ENCODE data around the gene DDX46.
"Not testable (repeated sequence)": the region's sequence is repeated elsewhere in the genome, so short reads cannot be mapped to it uniquely, and the experiment has no call there.

DDX46 gene

GRCh38 chr5:134838361-134838760 lies 79.8 kb downstream of the DDX46 start:
- not testable (repeated sequence) for DNase-seq (ENCODE audit: low read depth in 1 of 2, low spot score in 1 of 2)

GRCh38 chr5:134840811-134841210 lies 82.2 kb downstream of the DDX46 start:
- no peak for DNase-seq (ENCODE audit: low read depth in 1 of 2, low spot score in 1 of 2)

- DNase-seq (ENCODE audit: low read depth in 1 of 2, low spot score in 1 of 2), result no peak
These were observed 85.7 kb downstream of the DDX46 start for GRCh38 chr5:134844252-134844651.

DNA sequence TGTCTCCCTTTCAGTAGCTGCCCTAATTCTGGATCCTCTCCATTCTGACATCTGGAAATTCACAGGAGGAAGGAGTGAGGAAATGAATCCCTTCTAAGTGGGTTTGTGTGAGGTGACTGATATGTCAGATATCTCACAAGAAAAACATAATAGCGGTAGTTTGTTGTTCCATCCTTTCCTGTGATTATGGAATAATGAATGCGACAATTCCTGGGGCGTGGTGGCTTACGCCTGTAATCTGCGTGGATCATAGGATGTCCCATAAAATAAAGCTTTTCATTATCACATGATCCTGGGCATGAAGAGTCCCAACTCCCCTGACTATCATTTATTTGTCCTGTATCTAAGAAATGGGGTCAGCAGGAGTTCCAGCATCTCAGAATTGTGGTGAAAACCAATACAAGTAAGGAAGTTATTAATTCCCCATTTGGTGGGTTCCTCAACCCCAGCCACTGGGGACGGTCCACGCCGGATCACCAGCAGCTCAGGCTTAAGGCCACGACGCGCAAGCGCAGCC lies 86.8 kb downstream of the DDX46 start:
- DNase-seq (ENCODE audit: low read depth in 1 of 2, low spot score in 1 of 2), result no peak

DNA sequence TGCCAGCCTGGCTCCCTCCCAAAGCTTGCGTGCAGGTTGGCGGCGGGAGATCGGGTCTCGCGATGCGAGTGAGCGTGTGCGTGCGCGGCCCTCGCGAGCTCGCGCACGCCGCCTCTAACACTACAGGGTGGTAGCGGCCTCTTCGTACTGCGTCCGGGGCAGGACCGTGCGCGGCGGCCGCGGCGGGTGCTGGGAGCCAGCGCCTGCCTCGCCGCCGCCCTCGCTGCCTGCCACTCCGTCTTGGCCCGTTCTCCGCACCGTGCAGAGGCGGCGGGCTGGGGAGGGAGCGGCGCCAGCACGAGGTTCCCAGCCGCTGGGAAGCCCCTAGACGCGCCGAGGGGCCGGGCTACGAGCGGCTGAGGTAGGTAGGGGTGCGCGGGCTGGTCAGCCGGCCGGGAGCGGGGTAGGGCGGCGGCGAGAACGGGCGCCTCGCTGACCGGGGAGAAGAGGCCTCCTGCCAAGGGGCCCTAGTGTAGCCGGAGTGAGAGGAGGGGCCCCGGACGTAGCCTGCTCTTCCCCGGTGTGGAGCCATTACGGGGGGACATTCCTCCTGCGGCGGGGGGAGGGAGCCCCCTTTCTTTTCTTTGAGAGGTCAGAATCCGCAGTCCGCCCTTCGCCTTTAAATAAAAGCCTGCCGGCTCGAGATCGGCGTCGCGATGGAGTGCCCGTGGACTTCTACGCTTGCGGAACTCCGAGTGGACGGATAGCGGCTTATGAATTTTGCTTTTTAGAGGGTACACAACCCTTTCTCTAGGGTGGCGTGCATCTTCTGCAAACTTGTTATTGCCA lies 87.5 kb downstream of the DDX46 start, which contains the start of gene C5orf24:
TSS of gene C5orf24 (plus strand) at position 117 of the 789 bp plus-strand sequence. CDS start 8,933 bp downstream, outside the sequence.
- DNase-seq (ENCODE audit: low read depth in 1 of 2, low spot score in 1 of 2), result peak; percentile 75 to 88

- peak in 1 of 2 donors; percentile 7 for DNase-seq (ENCODE audit: low read depth in 1 of 2, low spot score in 1 of 2)
These were observed 88.0 kb downstream of the DDX46 start for GRCh38 chr5:134846641-134846960.

DNA sequence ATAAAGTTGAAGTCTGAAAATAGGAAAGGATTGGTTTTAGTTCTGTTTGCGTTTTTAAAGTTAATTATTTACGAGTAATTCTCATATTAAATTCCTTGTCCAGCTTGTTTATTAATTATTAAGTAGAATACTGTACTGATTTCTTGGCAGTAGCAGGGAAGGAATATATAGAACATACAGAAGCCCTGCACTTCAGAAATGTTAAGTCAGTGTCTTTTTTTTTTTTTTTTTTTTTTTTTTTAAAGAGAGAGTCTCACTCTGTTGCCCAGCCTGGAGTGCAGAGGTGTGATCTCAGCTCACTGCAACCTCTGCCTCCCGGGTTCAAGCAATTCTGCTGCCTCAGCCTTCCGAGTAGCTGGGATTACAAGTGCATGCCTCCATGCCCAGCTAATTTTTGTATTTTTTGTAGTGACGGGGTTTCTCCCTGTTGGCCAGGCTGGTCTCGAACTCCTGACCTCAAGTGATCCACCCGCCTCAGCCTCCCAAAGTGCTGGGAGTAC lies 90.9 kb downstream of the DDX46 start:
- DNase-seq (ENCODE audit: low read depth in 1 of 2, low spot score in 1 of 2), result not testable (repeated sequence)

- DNase-seq (ENCODE audit: low read depth in 1 of 2, low spot score in 1 of 2), result no peak
These were observed 92.8 kb downstream of the DDX46 start for GRCh38 chr5:134851307-134851923.

DNA sequence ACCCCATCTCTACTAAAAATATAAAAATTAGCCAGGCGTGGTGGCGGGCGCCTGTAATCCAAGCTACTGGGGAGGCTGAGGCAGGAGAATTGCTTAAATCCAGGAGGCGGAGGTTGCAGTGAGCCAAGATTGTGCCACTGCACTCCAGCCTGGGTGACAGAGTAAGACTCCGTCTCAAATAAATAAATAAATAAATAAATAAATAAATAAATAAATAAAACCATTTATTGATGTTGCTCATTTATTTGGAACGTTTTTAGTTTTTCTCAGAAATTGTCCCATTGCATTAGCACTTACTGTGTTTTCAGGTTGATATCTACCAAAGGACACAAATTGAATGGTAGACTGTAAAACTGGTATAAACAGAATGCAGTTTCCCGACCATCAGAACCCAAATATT lies 97.9 kb downstream of the DDX46 start:
- not testable (repeated sequence) for DNase-seq (ENCODE audit: low read depth in 1 of 2, low spot score in 1 of 2)

- no peak for DNase-seq (ENCODE audit: low read depth in 1 of 2, low spot score in 1 of 2)
These were observed 98.8 kb downstream of the DDX46 start for GRCh38 chr5:134857401-134857800.

- DNase-seq (ENCODE audit: low read depth in 1 of 2, low spot score in 1 of 2), result no peak
These were observed 106.1 kb downstream of the DDX46 start for GRCh38 chr5:134864707-134865106.

DNA sequence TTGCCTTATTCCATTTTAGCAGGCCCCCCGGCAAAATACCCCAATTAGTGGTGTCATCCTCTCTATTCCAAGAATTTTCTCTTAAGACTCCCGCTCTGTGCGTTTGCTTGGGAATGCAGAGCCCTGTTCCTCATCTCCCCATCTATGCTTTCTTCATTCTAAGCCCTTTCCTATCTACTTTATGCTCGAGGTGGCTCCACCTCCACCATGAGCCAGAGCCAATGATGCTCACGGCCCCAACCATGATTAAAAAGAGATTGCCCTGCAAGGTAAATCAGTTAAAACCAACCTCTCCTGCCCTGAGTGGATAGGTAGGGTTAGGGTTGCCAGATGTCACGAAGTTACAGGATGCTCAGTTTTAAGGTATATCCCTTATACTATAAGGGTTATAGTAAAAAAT lies 114.9 kb downstream of the DDX46 start:
- peak in 1 of 2 donors; percentile 10 for DNase-seq (ENCODE audit: low read depth in 1 of 2, low spot score in 1 of 2)

- peak; percentile 69 to 70 for DNase-seq (ENCODE audit: low read depth in 1 of 2, low spot score in 1 of 2)
These were observed 115.6 kb downstream of the DDX46 start, which contains the start of gene TXNDC15 for GRCh38 chr5:134873987-134874830. Gene TXNDC15 (plus strand): TSS chr5:134874371. CDS start chr5:134874428, 57 bp downstream.

DNA sequence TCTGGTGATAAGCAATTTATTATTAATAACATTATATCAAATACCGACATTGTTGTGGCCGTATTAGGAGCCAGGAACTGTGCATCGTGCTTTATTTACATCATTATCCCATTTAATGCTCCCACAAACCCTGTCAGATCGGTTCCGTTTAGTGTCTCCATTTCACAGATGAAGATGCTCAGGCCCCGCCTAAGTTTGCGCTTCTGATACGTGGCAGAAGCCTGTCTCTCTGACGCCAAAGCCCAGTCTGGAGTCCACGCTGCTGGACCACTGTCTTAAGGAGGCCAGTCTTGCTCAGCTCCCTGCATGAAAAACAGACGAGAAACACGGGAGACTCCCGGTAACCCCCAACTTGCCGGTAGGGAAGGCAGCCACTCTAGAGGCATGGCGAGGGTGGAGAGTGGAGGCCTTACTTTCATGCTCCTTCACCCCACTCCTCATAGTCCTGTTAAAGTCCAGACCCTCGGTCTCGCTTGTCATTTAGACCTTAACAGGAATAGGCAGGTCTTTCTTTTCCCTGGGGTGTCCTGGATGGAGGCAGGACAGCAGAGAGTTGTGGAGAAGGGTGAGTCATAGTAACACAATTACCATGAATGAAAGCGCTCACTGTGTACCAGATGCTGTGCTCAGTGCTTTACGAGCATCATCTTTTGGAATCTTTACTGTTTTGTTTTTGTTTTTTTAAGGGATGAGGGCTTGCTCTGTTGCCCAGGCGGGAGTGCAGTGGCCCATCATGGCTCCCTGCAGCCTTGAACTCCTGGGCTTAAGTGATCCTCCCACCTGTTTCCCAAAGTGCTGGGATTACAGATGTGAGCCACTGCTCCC lies 116.5 kb downstream of the DDX46 start:
- DNase-seq (ENCODE audit: low read depth in 1 of 2, low spot score in 1 of 2), result peak; percentile 15 to 21

DNA sequence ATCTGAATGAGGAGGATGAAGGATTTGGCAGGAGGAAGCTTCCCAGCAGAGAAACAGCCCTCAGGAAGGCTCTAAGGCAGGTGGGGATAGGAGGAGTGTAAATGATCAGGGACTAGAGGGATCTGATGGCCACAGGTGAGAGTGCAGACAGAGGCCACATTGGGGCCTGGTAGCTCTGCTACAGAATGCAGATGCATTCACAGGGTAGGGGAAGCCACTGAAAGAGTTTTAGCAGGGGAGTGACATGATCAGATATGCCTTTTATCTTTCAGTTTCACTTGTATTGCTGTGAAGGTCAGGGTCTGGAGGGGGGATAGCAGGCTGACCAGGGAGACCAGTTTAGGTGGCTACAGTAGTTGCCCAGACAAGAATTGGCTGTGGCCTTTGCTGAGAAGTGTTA lies 118.6 kb downstream of the DDX46 start:
- DNase-seq (ENCODE audit: low read depth in 1 of 2, low spot score in 1 of 2), result no peak

GRCh38 chr5:134878403-134878802 lies 119.8 kb downstream of the DDX46 start:
- DNase-seq (ENCODE audit: low read depth in 1 of 2, low spot score in 1 of 2), result no peak

DNA sequence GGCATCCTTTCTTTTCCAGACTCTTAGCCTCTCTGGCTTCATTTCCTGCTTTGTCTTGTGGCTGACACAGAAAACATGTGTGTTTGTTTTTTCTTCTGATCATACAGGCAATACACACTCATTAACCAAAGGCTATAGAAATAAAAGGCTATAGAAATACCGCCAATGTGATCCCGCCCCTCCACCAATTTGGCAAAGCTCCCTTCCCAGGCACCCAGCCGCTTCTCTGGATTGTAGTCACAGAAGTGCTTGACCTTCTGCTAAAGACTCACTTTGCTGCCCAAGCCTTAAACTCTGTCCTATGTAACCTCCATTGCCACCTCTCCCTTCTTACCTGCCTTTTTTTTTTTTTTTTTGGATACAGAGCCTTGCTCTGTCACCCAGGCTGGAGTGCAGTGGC lies 120.9 kb downstream of the DDX46 start:
- DNase-seq (ENCODE audit: low read depth in 1 of 2, low spot score in 1 of 2), result no peak

Measured in activated CD4-positive, alpha-beta T cell treated with anti-CD3 and anti-CD28 coated beads, Interleukin-2, amount 50 U/mL, for 24 hours (primary cell).